GM18867 (cell line): ENCODE measurements around the gene UBASH3A.

Experiments
- ATAC-seq: cut with Tn5 transposase; IDR thresholded peaks from one replicate; pipeline ENCODE4 v1.9.1; 2021; ENCODE audit warnings: mild to moderate bottlenecking, moderate library complexity; ENCODE audit not compliant: unreplicated experiment

The UBASH3A gene

DNA sequence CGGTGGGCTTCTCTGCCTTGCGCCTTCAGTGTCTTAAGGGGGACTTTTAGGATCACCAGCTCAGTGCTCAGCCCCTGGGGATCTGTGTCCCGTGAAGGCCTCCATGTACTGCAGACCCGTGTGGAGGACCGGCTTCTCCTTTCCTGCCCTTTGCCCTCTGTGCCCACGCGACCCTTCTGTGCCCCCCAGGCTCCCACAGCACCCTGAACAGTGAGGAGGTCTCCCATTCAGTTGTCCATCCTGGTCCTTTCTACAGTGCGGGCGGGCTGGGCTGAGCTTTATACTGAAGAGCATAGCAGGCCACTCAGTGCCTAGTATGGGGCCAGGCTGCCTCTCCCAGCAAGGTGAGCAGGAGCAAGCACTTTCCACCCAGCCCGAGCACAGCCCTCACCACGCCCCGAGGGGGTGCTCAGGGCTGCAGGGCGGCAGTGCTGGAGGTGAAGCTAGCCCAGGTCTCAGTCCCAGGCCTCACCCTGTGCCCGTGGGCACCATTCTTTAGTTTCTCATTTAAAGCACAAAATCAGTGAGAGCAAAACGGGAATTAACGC, 29.7 kb upstream of the UBASH3A start:
- ATAC-seq, result no peak

DNA sequence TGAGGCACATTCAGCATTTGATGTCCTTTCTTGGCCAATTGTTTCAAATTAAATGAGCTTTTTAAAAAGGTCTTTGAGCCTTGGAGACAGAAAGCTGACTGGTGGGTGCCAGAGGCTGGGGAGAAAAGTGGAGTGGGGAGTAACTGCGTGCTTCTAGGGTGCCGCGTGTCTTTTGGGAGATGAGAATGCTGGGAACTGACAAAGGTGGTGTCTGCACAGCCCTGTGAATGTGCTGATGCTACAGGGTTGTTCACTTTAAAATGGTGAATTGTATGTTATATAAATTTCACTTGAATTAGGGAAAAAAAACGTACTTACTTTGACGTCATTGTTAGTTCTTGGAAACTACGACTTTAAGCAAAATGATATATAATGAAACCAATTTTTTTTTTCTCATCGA, 29.2 kb upstream of the UBASH3A start:
- ATAC-seq, result no peak

DNA sequence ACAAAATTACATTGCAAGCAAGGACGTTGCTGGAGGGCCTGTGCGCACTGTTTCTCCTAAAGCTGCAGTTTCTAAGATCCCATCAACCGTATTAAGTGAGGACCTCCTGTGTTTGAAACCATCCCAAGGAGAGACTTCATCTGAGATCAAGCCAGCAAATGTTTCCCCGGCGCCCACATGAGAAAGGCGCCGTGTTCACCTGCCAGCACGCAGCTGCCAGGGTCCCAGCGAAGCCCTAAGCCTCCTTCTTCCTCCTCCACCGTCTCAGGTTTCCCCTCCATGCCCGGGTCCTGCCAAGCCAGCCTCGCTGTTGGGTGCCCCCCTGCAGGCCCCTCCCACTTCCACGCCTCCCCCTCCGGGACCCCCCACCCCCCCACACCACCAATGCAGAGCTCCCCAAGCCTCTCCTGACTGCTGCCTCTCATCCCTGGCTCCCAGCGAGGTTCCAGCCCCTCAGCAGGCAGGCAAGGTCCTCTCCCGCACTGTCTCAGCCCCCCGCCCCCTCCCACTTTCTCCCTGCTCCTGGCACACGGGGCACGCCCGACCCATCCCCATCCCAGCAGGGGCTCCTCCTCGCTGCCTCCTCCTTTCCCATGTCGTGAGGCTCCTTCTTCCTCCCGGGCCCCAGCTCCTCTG, 28.7 kb upstream of the UBASH3A start:
- ATAC-seq, result no peak

DNA sequence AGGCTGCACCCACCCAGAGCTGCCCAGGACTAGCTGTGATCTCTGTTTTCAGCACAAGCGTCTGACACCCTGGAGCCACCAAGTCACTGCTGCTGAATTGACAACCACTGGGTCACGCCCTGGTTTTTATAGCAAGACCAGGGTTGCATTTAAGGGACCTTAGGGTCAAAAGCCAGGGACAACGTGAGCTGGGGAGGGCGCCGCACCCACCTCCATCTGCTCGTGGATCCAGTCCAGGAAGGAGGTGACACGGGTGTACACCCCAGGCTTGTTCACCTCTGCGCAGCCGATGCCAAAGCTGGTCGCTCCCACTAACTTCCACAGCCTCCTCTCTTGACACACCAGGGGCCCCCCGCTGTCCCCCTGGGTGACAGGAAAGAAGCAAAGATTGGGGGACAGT, 28.2 kb upstream of the UBASH3A start:
- ATAC-seq, result no peak

DNA sequence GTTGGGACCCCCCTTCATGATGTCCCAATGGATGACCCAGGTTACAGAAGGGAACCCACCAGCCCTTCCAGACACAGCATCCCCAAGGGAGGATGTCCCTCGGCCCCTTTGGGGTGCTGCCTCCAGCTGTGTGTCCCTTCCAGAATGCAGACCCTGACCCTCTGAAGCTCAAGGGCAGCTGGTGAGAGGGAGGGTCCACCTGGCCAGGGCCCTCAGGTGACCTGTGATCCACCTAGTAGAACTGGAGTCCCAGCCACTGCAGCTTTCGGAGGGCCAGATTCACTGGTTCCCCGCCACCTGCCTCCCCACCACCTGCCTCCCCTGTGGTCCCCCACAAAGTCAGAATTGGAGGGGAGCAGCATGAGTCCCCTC, 27.8 kb upstream of the UBASH3A start:
- ATAC-seq, result no peak

DNA sequence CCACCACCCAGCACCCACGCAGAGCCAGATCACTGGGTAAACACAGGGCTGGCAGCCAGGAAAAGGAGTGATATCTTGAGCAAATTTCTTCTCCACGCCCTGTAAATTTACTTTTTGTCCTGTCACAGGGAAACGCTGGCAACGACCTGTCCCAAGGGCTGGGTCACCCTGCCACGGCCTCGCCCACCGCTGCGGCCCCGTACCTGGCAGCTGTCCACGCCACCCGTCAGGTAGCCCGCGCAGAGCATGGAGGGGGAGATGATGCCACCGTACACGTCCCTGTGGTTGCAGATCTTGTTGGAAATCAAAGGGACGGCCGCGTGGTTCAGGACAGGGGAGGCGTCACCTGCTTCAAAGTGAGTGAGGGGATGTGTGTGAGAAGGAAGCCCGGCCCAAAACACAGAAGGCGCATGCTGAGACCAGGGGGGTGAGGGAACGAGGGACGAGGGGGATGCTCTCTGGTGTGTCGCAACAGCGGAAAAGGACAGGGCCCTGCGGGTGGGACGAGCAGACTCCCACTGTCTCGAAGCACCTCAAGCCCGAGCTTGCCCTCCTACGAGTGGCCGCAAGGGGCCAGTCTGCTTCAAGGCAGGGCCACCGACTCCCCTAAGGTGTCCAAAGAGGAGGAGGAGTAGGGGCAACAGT, 27.2 kb upstream of the UBASH3A start:
- ATAC-seq, result no peak

DNA sequence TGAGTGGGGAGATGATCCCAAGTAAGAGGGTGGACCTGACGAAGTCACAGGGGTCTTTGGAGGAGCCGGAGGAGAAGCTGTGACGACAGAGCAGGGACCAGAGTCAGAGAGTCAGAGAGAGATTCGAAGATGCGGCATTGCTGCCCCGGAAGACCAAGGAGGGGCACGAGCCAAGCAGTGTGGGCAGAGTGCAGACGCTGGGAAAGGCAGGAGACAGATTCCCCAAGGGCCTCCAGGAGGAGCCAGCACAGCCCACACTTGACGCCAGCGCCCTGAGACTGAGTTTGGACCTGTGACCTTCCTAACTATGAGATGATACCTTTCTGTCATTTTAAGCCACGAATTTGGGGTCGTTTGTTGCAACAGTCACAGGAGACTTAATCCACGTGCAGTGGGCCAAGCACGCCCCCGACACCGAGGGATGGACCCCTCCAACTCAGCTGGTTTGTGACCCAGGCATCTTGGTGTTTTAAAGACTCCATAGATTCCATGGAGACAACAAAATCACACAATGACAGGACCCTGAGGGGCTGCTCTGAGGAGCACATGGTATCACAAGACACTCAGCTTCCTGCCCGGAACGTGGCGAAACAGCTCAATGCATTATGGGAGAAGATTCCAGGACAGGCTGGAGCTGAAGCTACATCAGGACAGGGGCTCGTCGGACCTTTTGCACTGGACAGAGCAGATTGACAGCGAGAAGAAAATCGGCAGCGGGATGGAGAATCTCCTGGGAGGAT, 26.3 kb upstream of the UBASH3A start:
- no peak for ATAC-seq

DNA sequence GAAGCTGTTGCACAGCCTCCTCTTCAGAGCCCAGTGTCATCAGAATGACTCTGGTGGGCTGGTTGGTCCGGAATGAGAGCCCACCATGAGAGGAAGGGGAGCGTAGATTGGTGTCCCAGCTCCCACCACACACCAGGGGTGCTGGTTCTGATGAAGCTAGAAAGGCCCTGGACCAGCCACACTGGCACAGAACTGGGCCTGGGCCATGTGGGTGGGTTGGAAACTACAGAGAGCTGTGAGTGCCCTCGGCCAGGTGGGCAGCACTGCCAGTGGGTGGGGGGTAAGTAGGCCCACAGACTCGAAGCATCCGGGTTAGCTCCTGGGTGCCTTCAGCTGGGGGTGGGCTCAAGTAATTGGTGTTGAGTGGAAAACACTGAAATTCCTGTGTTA, 25.8 kb upstream of the UBASH3A start:
- no peak for ATAC-seq

DNA sequence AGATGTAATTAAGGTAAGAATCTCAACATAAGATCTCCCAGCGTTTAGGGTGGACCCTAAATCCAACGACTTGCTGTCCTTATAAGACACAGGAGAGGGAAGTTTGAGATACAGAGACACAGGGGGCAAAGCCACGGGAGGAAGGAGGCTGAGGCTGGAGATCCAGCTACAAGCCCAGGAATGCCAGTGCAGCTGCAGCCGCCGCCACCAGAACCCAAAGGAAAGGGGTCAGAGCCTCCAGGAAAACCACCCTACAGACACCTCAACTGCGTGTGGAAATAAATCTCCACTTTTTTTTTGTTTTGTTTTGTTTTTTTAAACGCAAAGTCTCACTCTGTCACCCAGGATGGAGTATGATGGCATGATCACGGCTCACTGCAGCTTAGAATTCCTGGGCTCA, 25.3 kb upstream of the UBASH3A start:
- no peak for ATAC-seq

DNA sequence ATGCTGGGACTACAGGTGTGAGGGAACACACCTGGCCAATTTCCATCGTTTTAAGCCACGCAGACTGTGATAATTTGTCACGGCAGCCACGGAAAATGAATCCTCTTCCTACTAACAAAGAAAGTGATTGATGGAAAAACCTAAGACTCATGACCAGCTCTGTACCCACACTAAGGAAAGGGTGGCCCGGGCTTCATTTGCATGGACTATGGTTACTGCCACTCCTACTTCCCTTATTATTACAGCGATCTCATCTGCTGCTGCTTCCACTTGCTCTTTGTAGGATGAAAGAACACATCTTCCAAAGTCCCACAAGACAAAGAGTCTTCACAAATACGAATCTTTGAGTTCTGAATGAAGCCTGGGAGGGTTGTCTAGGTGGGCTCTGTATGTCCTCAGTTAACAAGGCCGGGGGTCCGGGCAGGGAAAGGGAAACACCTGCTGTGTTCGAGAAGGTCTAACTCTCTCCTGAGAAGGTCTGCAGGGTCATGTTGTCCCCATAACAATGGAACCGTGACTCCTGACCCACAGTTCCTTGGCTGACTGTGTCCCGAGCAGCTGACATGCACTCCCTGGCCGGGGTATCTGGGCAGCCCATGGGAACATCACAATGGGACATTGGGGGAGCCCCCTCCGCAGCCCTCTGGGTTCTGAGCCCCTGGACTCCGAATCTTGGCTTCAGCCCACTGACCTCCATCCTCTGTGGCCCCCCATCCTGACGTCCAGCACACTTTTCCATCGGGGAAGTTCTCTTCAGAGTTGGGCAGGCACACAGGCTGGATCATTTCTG, 24.1 kb upstream of the UBASH3A start:
- no peak for ATAC-seq

DNA sequence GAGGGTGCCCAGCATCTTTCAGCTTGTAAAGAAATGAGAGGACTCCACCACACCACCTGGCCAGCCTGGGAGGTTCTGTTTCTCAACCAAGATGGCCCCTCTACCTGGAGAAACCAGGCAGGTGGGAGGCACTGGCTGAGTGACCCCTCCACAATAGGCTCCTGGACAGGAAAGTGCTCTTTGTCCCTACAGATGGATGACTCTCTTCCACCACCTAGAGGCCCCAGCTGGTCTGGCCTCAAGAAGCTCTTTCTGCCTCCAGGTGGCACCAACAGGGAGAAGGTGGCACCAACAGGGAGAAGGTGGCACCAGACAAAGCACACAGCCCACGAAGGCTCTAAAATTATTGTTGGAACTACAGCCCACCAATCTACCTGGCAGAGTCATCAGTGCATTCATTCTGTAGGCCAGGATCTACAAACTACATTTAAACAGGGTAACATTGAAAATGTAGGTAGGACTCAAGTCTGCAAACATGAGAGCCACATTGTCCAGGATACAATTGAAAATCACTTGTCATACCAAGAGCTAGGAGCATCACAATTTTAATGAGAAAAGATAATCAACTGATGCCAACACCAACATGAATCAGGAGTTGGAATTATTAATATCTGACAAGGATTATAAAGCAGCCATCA, 22.2 kb upstream of the UBASH3A start:
- ATAC-seq, result no peak

DNA sequence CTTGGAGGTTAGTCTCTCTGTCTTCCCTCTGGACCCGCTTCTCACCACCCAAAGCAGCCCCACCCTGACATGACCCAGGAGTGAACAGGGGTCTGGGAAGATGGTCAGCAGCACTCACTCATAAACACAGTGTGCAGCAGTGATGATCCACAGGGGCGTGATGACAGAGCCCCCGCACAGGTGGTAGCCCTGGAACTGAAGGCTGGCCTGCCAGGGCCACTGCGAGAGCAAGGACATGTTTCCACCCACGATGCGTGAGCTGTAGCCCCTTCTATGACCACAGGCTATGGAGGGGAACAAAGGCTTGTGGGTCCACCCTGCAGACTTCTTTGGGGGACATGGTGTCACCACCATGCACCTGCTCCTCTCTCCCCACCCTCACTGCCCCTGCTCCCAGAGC, 20.8 kb upstream of the UBASH3A start:
- no peak for ATAC-seq

DNA sequence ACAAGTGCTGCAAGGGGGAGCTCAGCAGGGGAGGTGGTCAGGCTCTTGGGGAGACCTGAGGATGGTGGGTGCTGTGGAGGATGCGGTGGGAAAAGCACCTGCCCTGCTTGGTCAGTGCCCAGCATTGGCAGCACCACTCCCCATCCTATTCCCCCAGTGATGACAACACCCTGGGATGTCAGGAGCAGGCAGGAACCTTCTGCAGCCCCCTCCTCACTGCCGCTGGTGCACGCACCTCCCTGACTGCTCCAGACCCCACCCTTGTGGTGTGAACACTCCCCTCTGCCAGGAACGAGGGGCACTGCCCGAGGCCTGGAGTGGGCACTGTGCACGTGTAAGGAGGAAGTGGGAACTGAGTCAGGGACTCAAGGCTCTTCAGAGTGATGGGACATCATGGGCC, 20.4 kb upstream of the UBASH3A start:
- no peak for ATAC-seq

DNA sequence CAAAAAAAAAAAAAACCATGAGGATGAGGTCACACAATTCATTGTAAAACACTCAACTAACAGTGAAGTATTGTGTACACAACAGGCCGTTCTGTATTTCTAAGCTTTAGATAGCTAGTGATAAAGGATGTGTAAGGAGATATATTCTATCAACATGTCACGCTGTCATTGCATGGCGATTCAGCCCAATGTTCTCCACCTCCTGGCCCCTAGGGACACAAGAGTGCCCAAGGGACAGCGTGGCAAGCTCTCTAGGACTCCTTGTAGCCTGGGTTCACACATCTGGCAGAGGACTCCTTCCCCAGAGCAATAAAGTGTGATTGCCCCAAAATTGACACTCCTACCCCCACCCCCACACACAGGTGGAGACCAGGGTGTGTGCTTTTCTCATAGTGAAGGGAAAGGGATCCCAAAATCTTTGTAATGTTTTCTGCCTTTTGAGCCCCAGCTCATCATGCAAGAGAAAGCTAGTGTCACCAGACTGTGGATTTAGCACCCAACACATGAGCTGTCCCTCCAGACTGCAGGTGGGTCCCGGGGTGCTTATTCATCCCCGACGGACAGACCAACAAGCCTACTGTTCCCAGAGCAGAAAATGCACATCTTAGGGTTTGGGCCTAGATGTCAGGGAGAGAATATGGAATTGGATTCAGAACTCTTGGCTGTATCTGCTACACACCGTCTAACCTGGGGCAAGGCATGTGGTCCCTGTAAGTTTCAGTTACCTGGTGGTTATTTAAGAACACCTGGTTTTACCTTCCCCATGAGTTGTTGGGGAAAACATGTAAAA, 19.4 kb upstream of the UBASH3A start:
- no peak for ATAC-seq

DNA sequence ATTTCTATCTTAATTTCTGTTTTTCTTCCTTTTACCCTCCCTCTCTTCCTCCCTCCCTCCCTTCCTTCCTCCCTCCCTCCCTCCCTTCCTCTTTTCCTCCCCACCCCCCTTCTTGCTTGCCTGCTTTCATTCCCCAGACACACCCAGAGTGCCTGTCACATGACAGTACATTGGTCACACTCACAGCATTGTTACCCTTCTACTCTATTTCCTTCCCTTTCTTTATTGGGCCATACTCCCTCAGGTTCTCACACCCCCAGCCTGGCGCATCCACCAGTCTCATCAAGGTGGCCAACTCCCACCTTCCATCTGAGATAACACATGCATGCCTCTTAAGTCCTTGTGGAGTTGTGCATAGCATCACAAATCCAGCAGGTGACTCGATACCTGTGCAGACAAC, 18.7 kb upstream of the UBASH3A start:
- no peak for ATAC-seq

DNA sequence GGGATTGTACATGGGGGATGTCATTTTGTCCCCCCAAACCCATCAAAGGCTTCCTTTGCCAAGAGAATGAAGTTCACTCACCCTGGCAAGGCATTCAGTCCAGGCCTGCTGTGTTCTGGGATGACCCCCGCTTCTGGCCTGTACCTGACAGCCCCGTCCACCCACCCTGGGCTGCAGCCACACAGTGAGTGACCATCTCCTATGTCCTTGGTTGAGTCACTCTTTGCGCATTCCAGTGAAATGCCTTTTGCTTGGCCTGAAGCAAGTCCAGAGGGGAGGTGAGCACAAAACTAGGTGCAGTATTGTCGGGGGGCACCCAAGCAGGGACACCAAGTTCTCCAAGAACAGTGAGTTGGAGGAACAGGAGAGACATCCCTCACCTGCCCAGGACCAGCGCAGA, 18.1 kb upstream of the UBASH3A start:
- no peak for ATAC-seq

DNA sequence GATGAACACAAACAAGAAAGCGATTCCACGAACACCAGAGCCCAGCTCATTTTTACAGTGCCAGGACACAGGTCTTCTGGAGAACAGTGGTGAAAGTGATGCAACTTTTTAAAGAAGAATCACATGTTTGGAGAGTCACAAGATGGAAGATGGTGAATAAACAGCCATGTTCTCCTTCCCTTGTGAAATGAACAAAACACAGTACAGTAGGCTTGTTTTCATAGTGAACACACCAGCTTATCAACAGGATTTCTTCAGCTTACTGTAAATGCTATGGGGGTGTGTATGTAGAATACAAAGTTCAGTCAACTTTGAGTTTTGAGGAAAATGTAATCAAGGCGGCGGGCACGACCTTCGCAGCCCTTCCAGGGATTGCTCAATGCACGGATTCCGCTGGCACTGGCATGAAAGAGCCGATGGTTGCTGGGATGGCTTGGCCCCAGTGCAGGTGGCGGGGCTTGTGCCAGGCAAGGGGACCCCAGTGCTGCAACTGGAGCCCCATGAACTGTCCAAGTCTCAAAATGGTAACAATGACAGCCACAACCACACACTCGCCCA, 17.6 kb upstream of the UBASH3A start:
- ATAC-seq, result no peak

DNA sequence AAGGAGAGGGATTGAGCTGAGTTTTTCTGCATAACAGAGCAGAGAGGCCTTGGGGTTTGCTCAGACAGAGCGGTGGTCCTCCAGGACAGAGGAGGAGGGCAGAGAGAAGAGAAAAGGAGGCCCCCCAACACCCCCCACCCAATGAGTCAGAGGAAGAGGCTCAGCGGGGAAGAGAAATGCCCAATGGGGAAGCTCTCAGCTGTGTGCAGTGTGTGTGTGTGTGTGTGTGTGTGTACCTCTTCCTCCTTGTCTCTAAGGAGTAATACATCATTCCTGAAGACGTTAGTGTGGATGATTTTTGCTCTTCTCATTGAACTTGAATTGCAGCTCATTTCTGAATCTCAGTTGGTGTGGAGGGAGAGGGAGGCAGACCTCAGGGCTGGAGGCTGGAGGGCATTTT, 16.5 kb upstream of the UBASH3A start:
- ATAC-seq, result no peak

DNA sequence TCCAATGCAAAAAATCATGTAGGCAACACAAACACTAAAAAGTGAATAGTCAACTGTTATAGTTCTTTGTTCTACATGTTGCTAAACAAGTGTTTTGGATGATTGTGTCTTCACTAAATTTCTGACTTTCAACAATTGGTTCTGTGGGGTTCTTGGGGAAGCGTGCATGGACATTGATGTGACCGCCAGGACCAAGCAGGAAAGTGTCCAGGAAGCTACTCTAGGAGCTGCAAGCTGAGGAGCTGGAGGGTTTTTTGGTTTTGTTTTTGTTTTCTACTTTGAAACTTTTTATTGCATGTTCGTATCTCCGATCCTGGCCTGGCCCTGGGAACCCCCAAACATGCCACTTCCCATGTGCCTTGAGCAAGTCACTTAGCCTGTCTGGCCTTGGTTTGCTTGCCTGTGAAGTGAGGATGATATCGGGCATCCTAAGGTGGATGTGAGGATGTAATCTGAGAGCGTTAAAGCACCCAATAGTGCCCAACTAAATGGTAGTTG, 15.8 kb upstream of the UBASH3A start:
- ATAC-seq, result no peak
